K562 (cell line): Measurements from ENCODE around the gene LAX1. TPM values are rescaled to one million over a fixed set of nuclear protein-coding genes. Genes with fewer than 3 reads are reported as not detected.

Experiments
- CTCFL ChIP-seq: IDR thresholded peaks from 2 replicates; pipeline ENCODE4 v1.6.1; 2011; ENCODE audit warnings: borderline replicate concordance, low read depth, mild to moderate bottlenecking, moderate library complexity, low read length; ENCODE audit not compliant: insufficient read depth, poor library complexity, severe bottlenecking
- FOXO4 ChIP-seq: fragments of 450-650 bp; formaldehyde crosslinking; IDR thresholded peaks from 2 replicates; pipeline ENCODE4 v1.4.0; 2020; ENCODE audit warnings: mild to moderate bottlenecking, moderate library complexity
- HEY1 ChIP-seq: fragments of 250-450 bp; sonication (Bioruptor Pico); IDR thresholded peaks from 2 replicates; pipeline ENCODE4 v1.5.0; 2020; ENCODE audit warnings: mild to moderate bottlenecking, moderate library complexity, borderline replicate concordance
- ID3 ChIP-seq, 2 experiments: fragments of 250-450 bp in 1 of 2; fragments of 450-650 bp in 1 of 2; sonication (Bioruptor Pico) in 1 of 2; IDR thresholded peaks; 2 replicates each; pipeline versions ENCODE4 v1.6.1 to v1.8.0; 2016 to 2021; ENCODE audit warnings: mild to moderate bottlenecking in 2 of 2, moderate library complexity in 2 of 2, missing compliant biosample characterization in 1 of 2, missing genetic modification characterization in 1 of 2
- SRSF3 ChIP-seq: fragments of 200-400 bp; formaldehyde crosslinking; IDR thresholded peaks from 2 replicates; pipeline ENCODE4 v1.6.1; 2016; ENCODE audit warnings: mild to moderate bottlenecking, low read length, moderate library complexity; ENCODE audit not compliant: insufficient read depth
- ZNF134 ChIP-seq: fragments of 250-450 bp; sonication (Bioruptor Pico); conservative IDR thresholded peaks from 2 replicates; pipeline ENCODE4 v1.4.0; 2020
- ZNF584 ChIP-seq: fragments of 200-800 bp; sonication (Bioruptor generic); IDR thresholded peaks from 2 replicates; pipeline ENCODE4 v1.6.1; 2016; ENCODE audit warnings: low read depth, mild to moderate bottlenecking, missing genetic modification characterization, missing compliant biosample characterization
- ZNF75A ChIP-seq: fragments of 450-650 bp; formaldehyde crosslinking; IDR thresholded peaks from 2 replicates; pipeline ENCODE4 v1.4.0; 2020; ENCODE audit warnings: mild to moderate bottlenecking
- polyA plus RNA-seq, 8 experiments: library from polyadenylated mRNA; depleted of rRNA in 4 of 8; stranded (reverse) in 5 of 8; unstranded in 3 of 8; fragments of >200 nt; fragmentation: Nextera tagmentation in 2 of 8; fragmentation: Illumina TruSeq in 1 of 8; extraction: Ambion mirVana in 2 of 8; extraction: Trizol in 1 of 8; gene quantifications; 2 replicates each; pipeline versions ENCODE4 v1.2.1 to v1.2.3, GENCODE V29; 2011 to 2014; ENCODE audit warnings: inconsistent platforms in 1 of 8, missing spikeins in 1 of 8
- total RNA-seq, 7 experiments: library from RNA; depleted of rRNA in 6 of 7; stranded (reverse); fragments of >200 nt in 6 of 7; fragmentation: Illumina TruSeq in 2 of 7; extraction: Trizol in 2 of 7; gene quantifications; 2 replicates each; pipeline versions ENCODE4 v1.2.1 to v1.2.3, GENCODE V29; 2011 to 2021; ENCODE audit warnings: low replicate concordance in 1 of 7
- TF ChIP-seq, protein P1 (sequence below): fragments of 250-450 bp; sonication (Bioruptor Pico); IDR thresholded peaks from 2 replicates; pipeline ENCODE4 v1.4.0; 2020
- TF ChIP-seq, protein P2 (sequence below): sonication (generic); formaldehyde crosslinking; IDR thresholded peaks from 2 replicates; pipeline ENCODE4 v1.8.0; 2023; ENCODE audit warnings: missing genetic modification reagents, mild to moderate bottlenecking, borderline replicate concordance

The LAX1 gene
- total and polyA plus RNA-seq, 9 of the 15 experiments (the other 6 are each of a cell fraction or from before 2014, with no cell fraction given), result not detected

- TF ChIP-seq, protein P1, sequence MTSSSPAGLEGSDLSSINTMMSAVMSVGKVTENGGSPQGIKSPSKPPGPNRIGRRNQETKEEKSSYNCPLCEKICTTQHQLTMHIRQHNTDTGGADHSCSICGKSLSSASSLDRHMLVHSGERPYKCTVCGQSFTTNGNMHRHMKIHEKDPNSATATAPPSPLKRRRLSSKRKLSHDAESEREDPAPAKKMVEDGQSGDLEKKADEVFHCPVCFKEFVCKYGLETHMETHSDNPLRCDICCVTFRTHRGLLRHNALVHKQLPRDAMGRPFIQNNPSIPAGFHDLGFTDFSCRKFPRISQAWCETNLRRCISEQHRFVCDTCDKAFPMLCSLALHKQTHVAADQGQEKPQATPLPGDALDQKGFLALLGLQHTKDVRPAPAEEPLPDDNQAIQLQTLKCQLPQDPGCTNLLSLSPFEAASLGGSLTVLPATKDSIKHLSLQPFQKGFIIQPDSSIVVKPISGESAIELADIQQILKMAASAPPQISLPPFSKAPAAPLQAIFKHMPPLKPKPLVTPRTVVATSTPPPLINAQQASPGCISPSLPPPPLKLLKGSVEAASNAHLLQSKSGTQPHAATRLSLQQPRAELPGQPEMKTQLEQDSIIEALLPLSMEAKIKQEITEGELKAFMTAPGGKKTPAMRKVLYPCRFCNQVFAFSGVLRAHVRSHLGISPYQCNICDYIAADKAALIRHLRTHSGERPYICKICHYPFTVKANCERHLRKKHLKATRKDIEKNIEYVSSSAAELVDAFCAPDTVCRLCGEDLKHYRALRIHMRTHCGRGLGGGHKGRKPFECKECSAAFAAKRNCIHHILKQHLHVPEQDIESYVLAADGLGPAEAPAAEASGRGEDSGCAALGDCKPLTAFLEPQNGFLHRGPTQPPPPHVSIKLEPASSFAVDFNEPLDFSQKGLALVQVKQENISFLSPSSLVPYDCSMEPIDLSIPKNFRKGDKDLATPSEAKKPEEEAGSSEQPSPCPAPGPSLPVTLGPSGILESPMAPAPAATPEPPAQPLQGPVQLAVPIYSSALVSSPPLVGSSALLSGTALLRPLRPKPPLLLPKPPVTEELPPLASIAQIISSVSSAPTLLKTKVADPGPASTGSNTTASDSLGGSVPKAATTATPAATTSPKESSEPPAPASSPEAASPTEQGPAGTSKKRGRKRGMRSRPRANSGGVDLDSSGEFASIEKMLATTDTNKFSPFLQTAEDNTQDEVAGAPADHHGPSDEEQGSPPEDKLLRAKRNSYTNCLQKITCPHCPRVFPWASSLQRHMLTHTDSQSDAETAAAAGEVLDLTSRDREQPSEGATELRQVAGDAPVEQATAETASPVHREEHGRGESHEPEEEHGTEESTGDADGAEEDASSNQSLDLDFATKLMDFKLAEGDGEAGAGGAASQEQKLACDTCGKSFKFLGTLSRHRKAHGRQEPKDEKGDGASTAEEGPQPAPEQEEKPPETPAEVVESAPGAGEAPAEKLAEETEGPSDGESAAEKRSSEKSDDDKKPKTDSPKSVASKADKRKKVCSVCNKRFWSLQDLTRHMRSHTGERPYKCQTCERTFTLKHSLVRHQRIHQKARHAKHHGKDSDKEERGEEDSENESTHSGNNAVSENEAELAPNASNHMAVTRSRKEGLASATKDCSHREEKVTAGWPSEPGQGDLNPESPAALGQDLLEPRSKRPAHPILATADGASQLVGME (CRISPR knock-in tag), result no peak
- TF ChIP-seq, protein P2, sequence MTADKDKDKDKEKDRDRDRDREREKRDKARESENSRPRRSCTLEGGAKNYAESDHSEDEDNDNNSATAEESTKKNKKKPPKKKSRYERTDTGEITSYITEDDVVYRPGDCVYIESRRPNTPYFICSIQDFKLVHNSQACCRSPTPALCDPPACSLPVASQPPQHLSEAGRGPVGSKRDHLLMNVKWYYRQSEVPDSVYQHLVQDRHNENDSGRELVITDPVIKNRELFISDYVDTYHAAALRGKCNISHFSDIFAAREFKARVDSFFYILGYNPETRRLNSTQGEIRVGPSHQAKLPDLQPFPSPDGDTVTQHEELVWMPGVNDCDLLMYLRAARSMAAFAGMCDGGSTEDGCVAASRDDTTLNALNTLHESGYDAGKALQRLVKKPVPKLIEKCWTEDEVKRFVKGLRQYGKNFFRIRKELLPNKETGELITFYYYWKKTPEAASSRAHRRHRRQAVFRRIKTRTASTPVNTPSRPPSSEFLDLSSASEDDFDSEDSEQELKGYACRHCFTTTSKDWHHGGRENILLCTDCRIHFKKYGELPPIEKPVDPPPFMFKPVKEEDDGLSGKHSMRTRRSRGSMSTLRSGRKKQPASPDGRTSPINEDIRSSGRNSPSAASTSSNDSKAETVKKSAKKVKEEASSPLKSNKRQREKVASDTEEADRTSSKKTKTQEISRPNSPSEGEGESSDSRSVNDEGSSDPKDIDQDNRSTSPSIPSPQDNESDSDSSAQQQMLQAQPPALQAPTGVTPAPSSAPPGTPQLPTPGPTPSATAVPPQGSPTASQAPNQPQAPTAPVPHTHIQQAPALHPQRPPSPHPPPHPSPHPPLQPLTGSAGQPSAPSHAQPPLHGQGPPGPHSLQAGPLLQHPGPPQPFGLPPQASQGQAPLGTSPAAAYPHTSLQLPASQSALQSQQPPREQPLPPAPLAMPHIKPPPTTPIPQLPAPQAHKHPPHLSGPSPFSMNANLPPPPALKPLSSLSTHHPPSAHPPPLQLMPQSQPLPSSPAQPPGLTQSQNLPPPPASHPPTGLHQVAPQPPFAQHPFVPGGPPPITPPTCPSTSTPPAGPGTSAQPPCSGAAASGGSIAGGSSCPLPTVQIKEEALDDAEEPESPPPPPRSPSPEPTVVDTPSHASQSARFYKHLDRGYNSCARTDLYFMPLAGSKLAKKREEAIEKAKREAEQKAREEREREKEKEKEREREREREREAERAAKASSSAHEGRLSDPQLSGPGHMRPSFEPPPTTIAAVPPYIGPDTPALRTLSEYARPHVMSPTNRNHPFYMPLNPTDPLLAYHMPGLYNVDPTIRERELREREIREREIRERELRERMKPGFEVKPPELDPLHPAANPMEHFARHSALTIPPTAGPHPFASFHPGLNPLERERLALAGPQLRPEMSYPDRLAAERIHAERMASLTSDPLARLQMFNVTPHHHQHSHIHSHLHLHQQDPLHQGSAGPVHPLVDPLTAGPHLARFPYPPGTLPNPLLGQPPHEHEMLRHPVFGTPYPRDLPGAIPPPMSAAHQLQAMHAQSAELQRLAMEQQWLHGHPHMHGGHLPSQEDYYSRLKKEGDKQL, result no peak
- TF ChIP-seq ZNF75A (CRISPR knock-in tag), result peak; percentile 71; the same call in 1 of the 2 replicates
- TF ChIP-seq SRSF3, result no peak
- no peak for TF ChIP-seq CTCFL
- TF ChIP-seq FOXO4, result no peak
- TF ChIP-seq HEY1 (CRISPR knock-in tag), result no peak
- no peak for TF ChIP-seq ZNF584 (CRISPR knock-in tag)
- no peak for TF ChIP-seq ID3 (CRISPR knock-in tag; IDR thresholded peaks at IDR 0.05)
- TF ChIP-seq ID3 (tag; IDR thresholded peaks at IDR 0.05), result peak; percentile 75
- TF ChIP-seq ZNF134, result 0 out of 2 replicates have a peak, but pooled peaks have one; percentile 55
Measured at GRCh38 chr1:203726417-203726867, 38.5 kb upstream of the LAX1 start (continued).
